Sciatic nerve (tissue), 2 donors: Measurements from ENCODE around the gene ZNF446. TPM values are rescaled to one million over a fixed set of nuclear protein-coding genes. Genes with fewer than 3 reads are reported as not detected.
"Not testable (repeated sequence)": the region's sequence is repeated elsewhere in the genome, so short reads cannot be mapped to it uniquely, and the experiment has no call there.

Experiments used
- ATAC-seq: fragments of 200-7000 bp; cut with Tn5 transposase; one replicate; pipeline ENCODE4 v1.9.1; 2020; ENCODE audit warnings: mild to moderate bottlenecking, moderate library complexity
- DNase-seq: peaks from one replicate; pipeline ENCODE4 v3.0.0-alpha.2; 2020; ENCODE audit warnings: low spot score
- intact Hi-C: fragments of 100-400 bp; cut with DNase I; formaldehyde crosslinking; loops from one replicate; pipeline ENCODE4 v1.14.2; 2022
- total RNA-seq: library from RNA; stranded (reverse); fragmentation: NEBNext Ultra II Directional; extraction: Animal tissue kit (Norgen Biotek cat#: 25700); gene quantifications from one replicate; pipeline ENCODE4 v1.2.1, GENCODE V29; 2021
- donor health status: DM: no; HTN: no; CAD: no.
- donor health status: DM: no; HTN: no; CAD: no.

Gene ZNF446
- total RNA-seq, 1 donor from 2014 or later, result 10.3 TPM

- intact Hi-C loops, result no loop called here
Observed at GRCh38 chr19:58492265-58492664, 16.1 kb downstream of the ZNF446 start.

GRCh38 chr19:58497634-58498170 lies 21.6 kb downstream of the ZNF446 start:
- DNase-seq, result no peak
- no peak for ATAC-seq
- intact Hi-C loops, result no loop called here

More at GRCh38 chr19:58492265-58492664, 16.1 kb downstream of the ZNF446 start:
- DNase-seq (no peak), ATAC-seq (no peak)

- intact Hi-C loops, result no loop called here
Observed at GRCh38 chr19:58498316-58499020, 22.3 kb downstream of the ZNF446 start.

GRCh38 chr19:58499021-58499927 lies 23.1 kb downstream of the ZNF446 start:
- ATAC-seq, result peak; percentile 98
- peak; percentile 100 for DNase-seq
- intact Hi-C loops, result no loop called here

More at GRCh38 chr19:58498316-58499020, 22.3 kb downstream of the ZNF446 start:
- peak; percentile 77 for DNase-seq
- peak; percentile 35 for ATAC-seq

- intact Hi-C loops, result no loop called here
- ATAC-seq (no peak), DNase-seq (no peak)
Observed at GRCh38 chr19:58500242-58500641, 24.1 kb downstream of the ZNF446 start.

GRCh38 chr19:58507602-58508223 lies 31.6 kb downstream of the ZNF446 start:
- DNase-seq, ATAC-seq, intact Hi-C loops: not testable (repeated sequence)

- DNase-seq (no peak), ATAC-seq (no peak)
- intact Hi-C loops, result no loop called here
Observed at GRCh38 chr19:58509731-58510083, 33.6 kb downstream of the ZNF446 start.

- intact Hi-C loops, result no loop called here
- no peak for ATAC-seq
- DNase-seq, result no peak
Observed at GRCh38 chr19:58510084-58510862, 34.1 kb downstream of the ZNF446 start.

- ATAC-seq (no peak), DNase-seq (no peak)
- intact Hi-C loops, result no loop called here
Observed at GRCh38 chr19:58511353-58512208, 35.4 kb downstream of the ZNF446 start, which contains the start of gene SLC27A5. TSS of gene SLC27A5 (minus strand) at chr19:58511992. CDS start at chr19:58511955, 37 bp downstream.

- DNase-seq (no peak), ATAC-seq (peak; percentile 4)
- intact Hi-C loops, result no loop called here
Observed at GRCh38 chr19:58513213-58513693, 37.1 kb downstream of the ZNF446 start.

GRCh38 chr19:58513694-58514563 lies 37.8 kb downstream of the ZNF446 start:
- ATAC-seq (peak; percentile 88), DNase-seq (peak; percentile 92)
- intact Hi-C loops, result no loop called here

GRCh38 chr19:58514564-58515022 lies 38.4 kb downstream of the ZNF446 start:
- ATAC-seq (no peak), DNase-seq (no peak)
- intact Hi-C loops, result no loop called here

- DNase-seq, result no peak
- intact Hi-C loops, result no loop called here
- no peak for ATAC-seq
Observed at GRCh38 chr19:58515259-58515658, 39.1 kb downstream of the ZNF446 start.

GRCh38 chr19:58516246-58516836 lies 40.2 kb downstream of the ZNF446 start:
- intact Hi-C loops, result no loop called here
- ATAC-seq (no peak), DNase-seq (no peak)

- DNase-seq (no peak), ATAC-seq (no peak)
- intact Hi-C loops, result no loop called here
Observed at GRCh38 chr19:58516964-58517833, 41.0 kb downstream of the ZNF446 start.
